Hepatocyte (in vitro differentiated cells): ENCODE data around the gene GOT1.

Experiments used
- EZH2 ChIP-seq: fragments of 200-600 bp; sonication (generic); IDR thresholded peaks from 2 replicates; pipeline ENCODE4 v1.6.1; 2016; ENCODE audit warnings: antibody characterized with exemption, mild to moderate bottlenecking, borderline replicate concordance
- EZH2phosphoT487 ChIP-seq: fragments of 200-600 bp; sonication (generic); IDR thresholded peaks from one replicate; pipeline ENCODE4 v1.6.1; 2018; ENCODE audit warnings: antibody characterized with exemption, mild to moderate bottlenecking, low read depth, moderate library complexity; ENCODE audit not compliant: unreplicated experiment, severe bottlenecking
- TF ChIP-seq, protein P1 (sequence below): fragments of 200-600 bp; sonication (generic); IDR thresholded peaks from 2 replicates; pipeline ENCODE4 v1.5.1; 2016; ENCODE audit warnings: antibody characterized with exemption, mild to moderate bottlenecking; ENCODE audit not compliant: poor library complexity

DNA sequence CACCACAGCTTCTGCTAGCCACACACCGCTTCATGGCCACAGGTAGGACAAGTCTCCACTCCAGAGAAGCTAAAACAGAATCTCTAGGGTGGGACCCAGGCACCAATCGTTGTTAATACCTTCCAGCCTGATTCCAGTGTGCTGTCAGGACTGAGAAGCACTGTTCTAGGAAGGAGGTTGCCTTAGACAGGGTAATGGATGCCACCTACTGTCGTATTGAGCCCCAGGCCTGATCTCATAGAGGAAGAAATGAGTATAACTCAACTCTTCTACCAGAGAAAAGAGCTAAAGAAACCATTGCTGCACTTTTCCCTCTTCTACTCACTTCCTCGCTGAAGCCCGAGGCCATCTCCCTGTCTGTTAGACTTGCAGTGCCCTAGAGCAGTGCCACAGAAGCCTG lies 69.5 kb downstream of the GOT1 start:
- TF ChIP-seq EZH2phosphoT487 (no peak), EZH2 (no peak)
- TF ChIP-seq, protein P1, sequence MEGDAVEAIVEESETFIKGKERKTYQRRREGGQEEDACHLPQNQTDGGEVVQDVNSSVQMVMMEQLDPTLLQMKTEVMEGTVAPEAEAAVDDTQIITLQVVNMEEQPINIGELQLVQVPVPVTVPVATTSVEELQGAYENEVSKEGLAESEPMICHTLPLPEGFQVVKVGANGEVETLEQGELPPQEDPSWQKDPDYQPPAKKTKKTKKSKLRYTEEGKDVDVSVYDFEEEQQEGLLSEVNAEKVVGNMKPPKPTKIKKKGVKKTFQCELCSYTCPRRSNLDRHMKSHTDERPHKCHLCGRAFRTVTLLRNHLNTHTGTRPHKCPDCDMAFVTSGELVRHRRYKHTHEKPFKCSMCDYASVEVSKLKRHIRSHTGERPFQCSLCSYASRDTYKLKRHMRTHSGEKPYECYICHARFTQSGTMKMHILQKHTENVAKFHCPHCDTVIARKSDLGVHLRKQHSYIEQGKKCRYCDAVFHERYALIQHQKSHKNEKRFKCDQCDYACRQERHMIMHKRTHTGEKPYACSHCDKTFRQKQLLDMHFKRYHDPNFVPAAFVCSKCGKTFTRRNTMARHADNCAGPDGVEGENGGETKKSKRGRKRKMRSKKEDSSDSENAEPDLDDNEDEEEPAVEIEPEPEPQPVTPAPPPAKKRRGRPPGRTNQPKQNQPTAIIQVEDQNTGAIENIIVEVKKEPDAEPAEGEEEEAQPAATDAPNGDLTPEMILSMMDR, result no peak
